Adrenal gland (tissue), 5 donors: ENCODE results near the gene TNS1.

Experiments
- CTCF ChIP-seq, 6 experiments: fragments of 450-650 bp in 4 of 6; fragments of 200-600 bp in 2 of 6; sonication (generic) in 1 of 6; IDR thresholded peaks; 1 replicate in 5 of 6; 2 replicates in 1 of 6; pipeline versions ENCODE4 v1.5.1 to v1.8.0; 2016 to 2021; ENCODE audit warnings: antibody characterized with exemption in 6 of 6, mild to moderate bottlenecking in 2 of 6, moderate library complexity in 1 of 6
- POLR2A ChIP-seq, 2 donors: fragments of 450-650 bp; IDR thresholded peaks; one replicate each; pipeline ENCODE4 v1.6.1; 2017; ENCODE audit warnings: antibody characterized with exemption in 2 of 2, mild to moderate bottlenecking in 2 of 2, moderate library complexity in 1 of 2
- donor health status: DM: no; HTN: no; CAD: no.

- TF ChIP-seq POLR2A (IDR thresholded peaks at IDR 0.05) (no peak), CTCF (IDR thresholded peaks at IDR 0.05) (no peak)
Measured at GRCh38 chr2:218017211-218018053, 14.6 kb upstream of the TNS1 start.
